ENCODE measurements around the gene MAST3.

The MAST3 gene

DNA sequence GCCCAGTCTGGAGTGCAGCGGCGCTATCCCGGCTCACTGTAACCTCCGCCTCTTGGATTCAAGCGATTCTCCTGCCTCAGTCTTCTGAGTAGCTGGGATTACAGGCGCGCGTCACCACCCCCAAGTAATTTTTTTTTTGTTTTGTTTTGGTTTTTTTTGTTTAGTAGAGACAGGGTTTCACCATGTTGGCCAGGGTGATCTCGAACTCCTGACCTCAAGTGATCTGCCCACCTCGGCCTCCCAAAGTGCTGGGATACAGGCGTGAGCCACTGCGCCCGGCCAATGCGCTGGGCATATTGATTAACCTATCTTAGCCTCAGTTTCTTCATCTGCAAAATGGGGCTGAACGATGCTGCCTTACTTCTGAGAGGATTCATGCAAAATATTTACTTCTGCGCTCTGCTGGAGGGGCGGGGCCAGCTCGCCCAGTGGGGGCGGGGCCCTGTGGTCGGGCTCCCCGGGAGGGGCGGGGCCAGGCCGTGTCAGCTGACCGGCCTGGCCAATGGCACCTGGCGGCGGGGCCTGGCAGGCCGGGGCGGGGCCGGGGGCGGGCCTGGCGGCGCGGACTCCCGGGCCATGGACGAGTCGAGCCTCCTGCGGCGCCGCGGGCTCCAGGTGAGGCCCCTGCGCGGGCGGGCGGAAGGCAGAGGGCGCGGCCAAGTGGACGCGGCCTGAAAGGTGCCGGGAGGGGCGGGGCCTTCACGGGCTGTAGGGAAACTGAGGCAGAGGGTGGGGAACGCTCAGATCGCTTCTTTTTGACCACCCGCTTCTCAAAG, at the start of gene MAST3:
TSS of gene MAST3 (plus strand) at position 562 of the 776 bp plus-strand sequence. CDS start at position 577, 15 bp downstream.
- DNase-seq (ENCODE audit: low read depth, low spot score): peak; percentile 61

GRCh38 chr19:18049385-18049784, 48.2 kb upstream of the MAST3 start:
- no peak for DNase-seq (ENCODE audit: low read depth, low spot score)

- peak; percentile 48 for DNase-seq (ENCODE audit: low read depth, low spot score)
These were observed 45.7 kb upstream of the MAST3 start for GRCh38 chr19:18051887-18052286.

DNA sequence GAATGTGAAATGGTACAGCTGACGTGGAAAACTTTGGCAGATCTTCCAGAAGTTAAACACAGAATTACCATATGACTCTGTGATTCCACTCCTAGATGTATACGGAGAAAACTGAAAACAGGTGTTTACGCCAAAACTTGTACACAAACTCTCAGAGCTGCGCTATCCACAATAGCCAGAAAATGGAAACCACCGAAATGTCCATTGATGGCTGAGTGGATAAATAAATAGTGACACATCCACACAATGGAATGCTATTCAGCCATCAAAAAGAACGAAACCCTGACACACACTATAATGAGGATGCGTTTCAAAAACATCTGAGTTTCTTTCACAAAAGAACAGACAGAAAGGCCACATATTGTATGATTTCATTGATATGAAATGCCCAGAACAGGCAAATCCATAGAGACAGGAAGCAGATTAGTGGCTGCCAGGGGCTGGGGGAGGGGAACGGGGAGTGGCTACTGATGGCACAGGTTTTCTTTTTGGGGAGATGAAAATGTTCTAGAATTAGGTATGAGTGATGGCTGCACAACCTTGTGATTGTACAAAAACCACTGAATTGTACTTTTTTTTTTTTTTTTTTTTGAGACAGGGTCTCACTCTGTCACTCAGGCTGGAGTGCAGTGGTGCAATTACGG, 43.9 kb upstream of the MAST3 start:
- DNase-seq (ENCODE audit: low read depth, low spot score): no peak

DNA sequence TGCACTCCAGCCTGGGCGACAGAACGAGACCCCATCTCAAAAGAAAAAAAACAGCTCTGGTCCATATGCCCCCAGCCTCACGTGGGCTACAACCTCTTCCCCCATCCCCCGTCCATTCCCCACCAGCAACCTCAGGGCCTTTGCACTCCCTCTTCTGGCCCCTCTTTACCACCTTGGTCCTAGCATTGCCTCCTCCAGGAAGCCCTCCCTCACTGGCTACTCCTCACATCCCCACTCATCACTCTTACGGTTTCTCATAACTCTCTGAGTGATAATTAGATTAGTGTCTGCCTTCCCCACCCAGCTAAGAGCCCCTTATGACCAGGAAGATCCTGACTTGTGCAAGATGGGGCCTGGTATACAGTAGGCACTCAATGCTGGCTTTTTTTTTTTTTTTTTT, 41.6 kb upstream of the MAST3 start:
- DNase-seq (ENCODE audit: low read depth, low spot score): no peak

GRCh38 chr19:18057557-18057956, 40.0 kb upstream of the MAST3 start:
- no peak for DNase-seq (ENCODE audit: low read depth, low spot score)

DNA sequence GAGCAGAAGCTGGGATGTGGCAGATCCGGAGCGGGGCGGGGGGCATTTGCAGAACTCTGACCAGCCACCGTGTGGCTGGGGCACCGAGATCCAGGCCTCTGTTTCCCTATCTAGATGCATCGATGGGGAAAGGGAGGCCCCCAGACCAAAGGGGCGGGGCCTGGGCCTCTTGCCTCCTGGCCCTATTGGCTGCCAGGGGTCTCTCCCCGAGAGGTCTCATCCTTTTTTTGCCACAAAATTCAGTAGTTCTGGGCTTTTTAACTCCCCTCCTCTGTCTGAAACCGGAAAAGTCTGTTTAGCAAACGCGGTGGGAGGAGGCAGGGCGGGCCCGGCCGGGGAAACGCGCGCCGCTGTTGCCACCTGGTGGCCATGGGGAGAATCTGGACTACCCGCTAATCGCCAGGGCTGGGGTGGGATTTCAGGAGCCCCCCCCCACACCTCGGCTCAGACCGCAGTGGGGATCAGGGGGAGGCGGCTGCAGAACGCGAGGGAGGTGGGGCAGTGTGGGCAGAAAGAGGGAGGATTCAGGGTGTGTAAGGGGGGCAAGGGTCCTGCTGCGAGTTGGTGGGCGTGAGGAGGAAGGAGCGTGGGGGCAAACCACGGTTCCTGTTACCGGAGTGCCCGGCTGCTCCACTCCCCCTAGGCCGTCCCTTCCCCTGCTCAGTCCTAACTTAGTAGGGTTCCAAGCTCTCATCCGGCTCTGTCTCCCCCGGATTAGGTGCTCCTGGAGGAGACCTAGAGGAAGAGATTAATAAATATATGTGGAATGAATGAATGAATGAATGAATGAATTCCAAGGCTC, 39.2 kb upstream of the MAST3 start:
- peak; percentile 89 for DNase-seq (ENCODE audit: low read depth, low spot score)

GRCh38 chr19:18059297-18059696, 38.3 kb upstream of the MAST3 start:
- DNase-seq (ENCODE audit: low read depth, low spot score): no peak

- DNase-seq (ENCODE audit: low read depth, low spot score): no peak
These were observed 37.7 kb upstream of the MAST3 start for GRCh38 chr19:18059902-18060301.

DNA sequence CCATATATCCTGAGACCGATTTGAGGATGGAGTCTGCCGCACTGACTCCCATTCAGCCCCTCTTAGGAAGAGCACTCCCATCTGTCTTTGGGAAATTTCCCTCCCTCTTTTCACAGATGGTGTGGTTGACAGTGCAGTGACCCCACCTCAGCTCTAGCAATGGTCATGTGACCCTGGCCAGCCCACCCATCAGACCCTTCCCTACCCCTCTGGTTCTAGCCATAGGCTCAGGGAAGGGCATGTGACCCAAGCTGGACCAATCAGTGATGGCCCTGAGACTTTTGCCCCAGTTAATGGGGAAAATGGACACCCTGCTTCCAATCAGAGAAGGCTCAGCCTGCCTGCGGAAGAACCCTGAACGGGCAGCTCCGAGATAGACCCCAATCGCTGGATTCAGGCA, 37.1 kb upstream of the MAST3 start:
- DNase-seq (ENCODE audit: low read depth, low spot score): peak; percentile 37

DNA sequence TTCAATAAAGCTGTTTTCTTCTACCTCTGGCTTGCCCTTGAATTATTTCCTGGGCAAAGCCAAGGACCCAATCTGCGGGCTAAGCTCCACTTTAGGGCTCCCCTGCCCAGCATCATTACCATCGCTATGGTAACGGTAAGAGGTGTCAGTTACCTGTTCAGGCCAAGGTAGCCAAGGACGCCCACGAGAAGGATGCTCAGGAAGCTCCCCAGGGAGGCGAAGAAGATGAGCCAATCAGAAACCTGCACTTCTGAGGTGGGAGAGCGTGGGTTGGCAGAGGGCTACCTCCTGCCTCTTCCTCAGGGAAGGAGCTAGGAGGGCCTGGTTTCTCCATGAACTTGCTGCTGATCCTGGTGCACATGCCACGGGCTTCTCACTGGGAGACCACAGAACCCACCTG, 35.5 kb upstream of the MAST3 start:
- no peak for DNase-seq (ENCODE audit: low read depth, low spot score)

DNA sequence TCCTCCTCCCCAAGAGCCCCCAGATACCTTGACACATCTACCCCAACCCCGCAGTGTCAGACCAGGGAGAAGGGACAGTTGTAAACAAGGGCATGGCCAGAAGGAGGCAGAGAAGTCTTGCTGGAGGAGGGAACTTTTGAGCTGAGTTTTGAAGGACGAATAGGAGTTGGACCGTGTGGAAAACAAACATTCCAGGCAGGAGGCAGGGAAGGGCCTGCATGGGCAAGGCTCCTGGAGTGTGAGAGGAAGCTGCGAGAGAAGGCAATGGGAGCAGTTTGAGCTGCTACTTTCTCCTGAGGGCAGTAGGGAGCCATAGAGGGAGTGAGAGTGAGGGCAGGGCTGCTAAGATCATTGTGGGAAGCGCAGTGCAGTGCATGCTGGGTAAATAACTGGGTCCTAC, 34.1 kb upstream of the MAST3 start:
- DNase-seq (ENCODE audit: low read depth, low spot score): peak; percentile 88

- no peak for DNase-seq (ENCODE audit: low read depth, low spot score)
These were observed 32.4 kb upstream of the MAST3 start for GRCh38 chr19:18065173-18065495.

DNA sequence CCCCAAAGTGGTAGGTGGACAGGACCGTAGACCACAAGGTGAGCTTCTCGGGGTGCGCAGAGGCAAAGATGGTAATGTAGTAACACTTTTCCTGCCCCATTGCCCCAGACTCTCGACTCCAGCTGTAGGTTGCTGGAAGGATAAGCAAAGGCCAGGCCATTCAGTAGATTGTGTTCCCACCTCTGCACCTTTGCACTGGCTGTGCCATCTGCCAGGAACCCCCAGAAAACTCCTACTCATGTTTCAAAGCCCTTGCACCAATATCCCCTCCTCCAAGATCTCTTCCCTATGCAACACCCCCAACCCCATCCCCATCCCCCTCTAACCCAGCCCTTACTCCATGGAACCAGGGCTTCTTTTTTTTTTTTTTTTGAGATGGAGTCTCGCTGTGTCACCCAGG, 29.2 kb upstream of the MAST3 start:
- DNase-seq (ENCODE audit: low read depth, low spot score): no peak

- no peak for DNase-seq (ENCODE audit: low read depth, low spot score)
These were observed 28.2 kb upstream of the MAST3 start for GRCh38 chr19:18069383-18069782.

DNA sequence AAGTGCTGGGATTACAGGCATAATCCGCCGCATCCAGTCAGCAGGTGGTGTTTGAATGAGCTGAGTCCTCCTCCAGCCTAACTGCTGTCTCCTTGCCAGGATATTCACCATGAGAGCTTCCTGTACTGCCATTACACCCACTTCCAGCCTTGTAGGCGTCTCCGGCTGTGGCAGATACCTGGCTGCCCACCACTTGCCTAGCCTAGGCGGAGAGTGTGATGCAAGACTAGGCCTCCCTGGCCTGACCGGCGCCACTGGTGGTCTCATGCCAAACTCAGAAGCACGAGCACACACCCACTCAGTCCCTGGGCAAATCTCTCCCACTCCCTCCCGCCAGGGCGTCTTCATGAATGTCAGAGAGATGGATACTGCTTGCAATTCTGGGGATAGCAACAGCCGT, 27.4 kb upstream of the MAST3 start:
- DNase-seq (ENCODE audit: low read depth, low spot score): no peak

- no peak for DNase-seq (ENCODE audit: low read depth, low spot score)
These were observed 25.2 kb upstream of the MAST3 start for GRCh38 chr19:18072335-18072734.

DNA sequence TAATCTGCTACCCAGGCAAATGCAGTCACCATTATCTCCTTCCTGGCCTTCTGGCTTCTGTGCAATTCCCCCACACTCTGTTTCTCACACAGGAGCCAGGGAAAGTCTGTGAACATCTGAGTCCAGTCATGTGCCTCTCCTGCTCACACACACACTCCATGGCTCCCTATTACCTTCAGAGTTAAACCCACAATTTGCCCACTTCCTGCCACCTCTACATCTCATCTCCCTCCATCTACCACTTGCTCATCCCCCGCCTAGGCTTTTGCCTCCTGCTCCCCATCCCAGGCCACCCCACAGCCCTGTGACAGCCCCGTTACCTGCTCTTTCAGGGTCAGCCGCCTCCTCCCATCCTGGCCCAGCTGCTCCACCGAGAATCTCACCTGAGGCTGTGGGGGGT, 24.4 kb upstream of the MAST3 start:
- DNase-seq (ENCODE audit: low read depth, low spot score): no peak

DNA sequence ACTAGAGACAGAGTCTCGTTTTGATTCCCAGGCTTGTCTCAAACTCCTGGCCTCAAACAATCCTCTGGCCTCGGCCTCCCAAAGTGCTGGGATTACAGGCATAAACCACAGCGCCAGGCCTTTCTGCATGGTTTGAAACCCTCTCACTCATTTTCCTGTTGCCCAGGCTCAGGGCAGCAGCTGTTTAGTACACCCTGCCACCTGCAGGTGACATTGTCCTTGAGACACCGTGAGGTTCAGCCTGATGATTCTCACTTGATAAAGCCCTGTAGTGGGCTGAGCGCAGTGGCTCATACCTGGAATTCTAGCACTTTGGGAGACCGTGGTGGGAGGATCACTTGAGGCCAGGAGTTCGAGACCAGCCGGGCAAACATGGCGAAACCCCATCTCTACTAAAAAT, 23.4 kb upstream of the MAST3 start:
- DNase-seq (ENCODE audit: low read depth, low spot score): no peak

- no peak for DNase-seq (ENCODE audit: low read depth, low spot score)
These were observed 13.5 kb upstream of the MAST3 start for GRCh38 chr19:18083929-18084684.

DNA sequence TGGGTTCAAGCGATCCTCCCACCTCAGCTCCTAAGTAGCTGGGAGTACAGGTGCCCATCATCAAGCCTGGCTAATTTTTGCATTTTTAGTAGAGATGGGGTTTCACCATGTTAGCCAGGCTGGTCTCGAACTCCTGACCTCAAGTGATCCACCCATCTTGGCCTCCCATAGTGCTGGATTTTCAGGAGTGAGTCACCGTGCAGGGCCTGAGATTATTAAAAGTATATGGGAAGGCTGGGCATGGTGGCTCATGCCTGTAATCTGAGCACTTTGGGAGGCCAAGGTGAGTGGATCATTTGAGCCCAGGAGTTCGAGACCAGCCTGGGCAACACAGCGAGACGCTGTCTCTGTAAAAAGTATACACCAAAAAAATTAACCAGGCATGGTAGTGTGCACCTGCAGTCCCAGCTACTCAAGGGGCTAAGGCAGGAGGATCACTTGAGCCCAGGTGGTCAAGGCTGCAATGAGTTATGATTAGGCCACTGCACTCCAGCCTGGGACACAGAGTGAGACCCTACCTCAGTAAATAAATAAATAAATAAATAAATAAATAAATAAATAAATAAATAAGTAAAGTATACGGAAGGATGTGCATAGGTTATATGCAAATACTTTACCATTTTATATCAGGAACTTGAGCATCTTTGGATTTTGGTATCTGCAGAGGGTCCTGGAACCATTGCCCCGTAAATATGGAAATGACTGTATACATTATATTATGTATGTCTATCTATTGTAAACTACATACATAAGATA, 11.7 kb upstream of the MAST3 start:
- DNase-seq (ENCODE audit: low read depth, low spot score): no peak
